Loucy (cell line): ENCODE results near the gene CFAP58.

Source experiments
- H2AFZ ChIP-seq: fragments of 200-600 bp; sonication (generic); 2 replicates; pipeline ENCODE4 v1.6.0; 2016; ENCODE audit warnings: antibody characterized with exemption, mild to moderate bottlenecking, low read length, moderate library complexity
- H3F3A ChIP-seq: fragments of 200-600 bp; 2 replicates; pipeline ENCODE4 v1.6.0; 2016; ENCODE audit warnings: antibody characterized with exemption, low read depth, mild to moderate bottlenecking
- H3K27me3 ChIP-seq: fragments of 200-600 bp; sonication (generic); 2 replicates; pipeline ENCODE4 v1.6.1; 2014; ENCODE audit warnings: low read length, mild to moderate bottlenecking; ENCODE audit not compliant: insufficient read depth, poor library complexity, severe bottlenecking
- H3K36me3 ChIP-seq: fragments of 200-600 bp; sonication (generic); 2 replicates; pipeline ENCODE4 v1.6.1; 2016; ENCODE audit warnings: low read length; ENCODE audit not compliant: insufficient read depth
- H3K4me1 ChIP-seq: fragments of 200-600 bp; sonication (generic); 2 replicates; pipeline ENCODE4 v1.5.1; 2014; ENCODE audit warnings: low read length, mild to moderate bottlenecking; ENCODE audit not compliant: insufficient read depth, poor library complexity, severe bottlenecking
- H3K4me2 ChIP-seq: fragments of 200-600 bp; sonication (generic); 2 replicates; pipeline ENCODE4 v1.6.0; 2014; ENCODE audit warnings: antibody characterized with exemption, low read length, low read depth, mild to moderate bottlenecking; ENCODE audit not compliant: poor library complexity, severe bottlenecking
- H3K4me3 ChIP-seq: fragments of 200-600 bp; sonication (generic); 2 replicates; pipeline ENCODE4 v1.5.1; 2014; ENCODE audit warnings: low read length, mild to moderate bottlenecking, mixed read lengths; ENCODE audit not compliant: poor library complexity, severe bottlenecking
- H3K79me2 ChIP-seq: fragments of 200-600 bp; sonication (generic); 2 replicates; pipeline ENCODE4 v1.6.1; 2014; ENCODE audit warnings: low read length; ENCODE audit not compliant: insufficient read depth
- H3K9ac ChIP-seq: fragments of 200-600 bp; sonication (generic); 2 replicates; pipeline ENCODE4 v1.6.0; 2014; ENCODE audit warnings: mild to moderate bottlenecking, low read depth, low read length, moderate library complexity; ENCODE audit not compliant: poor library complexity, severe bottlenecking
- H3K9me2 ChIP-seq: fragments of 200-600 bp; sonication (generic); replicated peaks from 2 replicates; pipeline ENCODE4 v1.6.1; 2016; ENCODE audit warnings: low read depth, low read length, mixed read lengths
- H3K9me3 ChIP-seq: fragments of 200-600 bp; sonication (generic); 2 replicates; pipeline ENCODE4 v1.6.1; 2014; ENCODE audit warnings: mild to moderate bottlenecking, antibody characterized with exemption, low read length, low read depth; ENCODE audit not compliant: insufficient read depth
- H4K20me1 ChIP-seq: fragments of 200-600 bp; sonication (generic); 2 replicates; pipeline ENCODE4 v1.6.0; 2014; ENCODE audit warnings: antibody characterized with exemption, low read length, mild to moderate bottlenecking; ENCODE audit not compliant: insufficient read depth, poor library complexity, severe bottlenecking
- EZH2phosphoT487 ChIP-seq: fragments of 200-600 bp; IDR thresholded peaks from 2 replicates; pipeline ENCODE4 v1.6.1; 2018; ENCODE audit warnings: antibody characterized with exemption, mild to moderate bottlenecking, moderate library complexity, borderline replicate concordance
- TF ChIP-seq, protein P1 (sequence below): fragments of 200-600 bp; sonication (generic); conservative IDR thresholded peaks from 2 replicates; pipeline ENCODE4 v1.5.1; 2014; ENCODE audit warnings: mild to moderate bottlenecking, antibody characterized with exemption, low read length

CFAP58 gene

DNA sequence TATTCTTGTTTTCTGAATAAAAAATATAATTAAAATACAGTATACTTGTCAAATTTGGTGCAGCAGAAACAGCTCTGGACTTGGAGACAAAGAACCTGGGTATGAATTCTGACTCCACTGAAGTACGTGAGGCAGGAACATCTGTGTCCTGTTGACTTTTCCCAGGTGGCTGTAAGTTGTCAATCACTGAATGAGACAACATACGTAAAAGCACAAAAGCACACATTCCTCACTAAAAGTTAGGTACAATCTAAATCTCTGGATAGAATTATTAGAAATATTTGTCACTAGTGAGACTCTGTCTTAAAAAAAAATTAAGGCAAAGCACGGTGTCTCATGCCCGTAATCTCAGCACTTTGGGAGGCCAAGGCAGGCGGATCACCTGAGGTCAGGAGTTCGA is 18.1 kb downstream of the CFAP58 start:
- H2AFZ ChIP-seq, result no peak overlapping the region
- no peak overlapping the region for H3K9ac ChIP-seq
- H3K4me1 ChIP-seq, result no peaks in the 10 kb centered on the region
- H3K4me2 ChIP-seq, result no peak overlapping the region
- H3F3A ChIP-seq, result no peaks in the 10 kb centered on the region
- H3K9me3 ChIP-seq, result no peaks in the 10 kb centered on the region
- no peaks in the 10 kb centered on the region for H3K36me3 ChIP-seq
- no peaks in the 10 kb centered on the region for H4K20me1 ChIP-seq
- H3K9me2 ChIP-seq, result no peaks in the 10 kb centered on the region
- no peaks in the 10 kb centered on the region for H3K79me2 ChIP-seq
- TF ChIP-seq EZH2phosphoT487, result no peak
- TF ChIP-seq, protein P1, sequence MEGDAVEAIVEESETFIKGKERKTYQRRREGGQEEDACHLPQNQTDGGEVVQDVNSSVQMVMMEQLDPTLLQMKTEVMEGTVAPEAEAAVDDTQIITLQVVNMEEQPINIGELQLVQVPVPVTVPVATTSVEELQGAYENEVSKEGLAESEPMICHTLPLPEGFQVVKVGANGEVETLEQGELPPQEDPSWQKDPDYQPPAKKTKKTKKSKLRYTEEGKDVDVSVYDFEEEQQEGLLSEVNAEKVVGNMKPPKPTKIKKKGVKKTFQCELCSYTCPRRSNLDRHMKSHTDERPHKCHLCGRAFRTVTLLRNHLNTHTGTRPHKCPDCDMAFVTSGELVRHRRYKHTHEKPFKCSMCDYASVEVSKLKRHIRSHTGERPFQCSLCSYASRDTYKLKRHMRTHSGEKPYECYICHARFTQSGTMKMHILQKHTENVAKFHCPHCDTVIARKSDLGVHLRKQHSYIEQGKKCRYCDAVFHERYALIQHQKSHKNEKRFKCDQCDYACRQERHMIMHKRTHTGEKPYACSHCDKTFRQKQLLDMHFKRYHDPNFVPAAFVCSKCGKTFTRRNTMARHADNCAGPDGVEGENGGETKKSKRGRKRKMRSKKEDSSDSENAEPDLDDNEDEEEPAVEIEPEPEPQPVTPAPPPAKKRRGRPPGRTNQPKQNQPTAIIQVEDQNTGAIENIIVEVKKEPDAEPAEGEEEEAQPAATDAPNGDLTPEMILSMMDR, result no peak
- H3K4me3 ChIP-seq, result no peak overlapping the region
- H3K27me3 ChIP-seq, result no peaks in the 10 kb centered on the region

DNA sequence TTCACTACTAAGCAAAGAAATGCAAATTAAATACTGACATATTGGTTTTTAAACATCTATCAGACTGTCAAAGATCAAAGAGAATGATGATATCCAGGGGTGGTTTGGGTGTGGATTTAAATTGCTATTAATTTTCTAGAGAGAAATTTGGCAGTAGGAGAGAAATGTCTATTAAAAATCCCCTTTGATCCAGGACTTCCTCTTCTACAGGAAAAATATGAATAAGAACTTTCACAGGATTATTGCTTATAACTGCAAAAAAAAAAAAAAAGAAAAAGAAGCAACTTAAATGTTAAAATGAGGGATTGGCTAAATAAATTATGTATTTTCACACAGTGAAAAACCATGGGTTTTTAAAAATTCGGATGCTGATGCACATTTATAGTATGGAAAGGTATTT is 21.0 kb downstream of the CFAP58 start:
- H3K9ac ChIP-seq, result no peak overlapping the region
- no peaks in the 10 kb centered on the region for H3K79me2 ChIP-seq
- H3K9me3 ChIP-seq, result no peaks in the 10 kb centered on the region
- H3K27me3 ChIP-seq, result no peaks in the 10 kb centered on the region
- no peak for TF ChIP-seq EZH2phosphoT487
- TF ChIP-seq, protein P1, result no peak
- H3K4me2 ChIP-seq, result no peak overlapping the region
- no peaks in the 10 kb centered on the region for H3K4me1 ChIP-seq
- H2AFZ ChIP-seq, result no peak overlapping the region
- no peaks in the 10 kb centered on the region for H3F3A ChIP-seq
- H3K9me2 ChIP-seq, result no peaks in the 10 kb centered on the region
- no peaks in the 10 kb centered on the region for H4K20me1 ChIP-seq
- H3K36me3 ChIP-seq, result no peaks in the 10 kb centered on the region
- no peak overlapping the region for H3K4me3 ChIP-seq

DNA sequence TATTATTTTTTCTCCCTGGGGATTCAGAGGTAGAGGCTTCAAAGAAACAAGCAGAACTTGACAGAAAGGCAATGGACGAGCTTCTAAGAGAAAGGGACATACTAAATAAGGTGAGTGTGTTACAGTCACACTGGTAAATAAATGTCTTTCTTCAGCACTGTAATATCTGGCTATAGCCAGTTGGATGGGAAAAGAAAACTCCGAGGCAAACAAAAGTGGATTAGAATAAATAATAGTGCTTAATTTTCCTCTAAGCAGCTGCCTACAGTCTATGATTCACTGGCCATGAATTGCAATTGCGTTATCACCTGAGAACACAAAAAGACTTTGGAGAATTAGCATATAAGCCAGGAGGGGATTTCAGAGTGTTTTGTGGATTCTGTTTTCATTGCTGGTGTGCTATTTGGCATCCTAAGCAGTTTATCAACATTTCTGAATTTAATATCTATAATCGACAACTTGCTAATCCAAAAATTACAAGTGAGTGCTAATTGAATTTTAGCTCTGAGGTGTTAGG is 23.2 kb downstream of the CFAP58 start:
- H3K4me3 ChIP-seq, result no peak overlapping the region
- H2AFZ ChIP-seq, result no peak overlapping the region
- no peaks in the 10 kb centered on the region for H3F3A ChIP-seq
- H3K9me2 ChIP-seq, result no peaks in the 10 kb centered on the region
- no peaks in the 10 kb centered on the region for H3K79me2 ChIP-seq
- H3K9ac ChIP-seq, result no peak overlapping the region
- no peaks in the 10 kb centered on the region for H4K20me1 ChIP-seq
- TF ChIP-seq EZH2phosphoT487, result no peak
- TF ChIP-seq, protein P1, result no peak
- H3K9me3 ChIP-seq, result no peaks in the 10 kb centered on the region
- no peaks in the 10 kb centered on the region for H3K36me3 ChIP-seq
- H3K4me2 ChIP-seq, result no peak overlapping the region
- no peaks in the 10 kb centered on the region for H3K4me1 ChIP-seq
- H3K27me3 ChIP-seq, result no peaks in the 10 kb centered on the region
